Memory B cell (primary cell): ENCODE measurements around the gene UAP1.
"Not testable (repeated sequence)": the region's sequence is repeated elsewhere in the genome, so short reads cannot be mapped to it uniquely, and the experiment has no call there.

ENCODE experiments used
- ATAC-seq: fragments of 150-1000 bp; cut with Tn5 transposase; 2 replicates; pipeline ENCODE4 v1.10.0; 2021; ENCODE audit warnings: low read depth, mild to moderate bottlenecking, moderate library complexity
- DNase-seq, 2 donors: peaks; one replicate each; pipeline ENCODE4 v3.0.0; 2022; ENCODE audit warnings: low spot score in 2 of 2
- H3K27ac Mint-ChIP-seq: one replicate; pipeline ENCODE4 v1.8.0; 2022; ENCODE audit warnings: mild to moderate bottlenecking, moderate library complexity, mixed read lengths
- H3K27me3 Mint-ChIP-seq: one replicate; pipeline ENCODE4 v1.8.0; 2022; ENCODE audit warnings: mixed read lengths
- H3K36me3 Mint-ChIP-seq: one replicate; pipeline ENCODE4 v1.8.0; 2022; ENCODE audit warnings: mild to moderate bottlenecking, mixed read lengths
- H3K4me1 Mint-ChIP-seq: one replicate; pipeline ENCODE4 v1.8.0; 2022; ENCODE audit warnings: mixed read lengths
- H3K4me3 Mint-ChIP-seq: one replicate; pipeline ENCODE4 v1.8.0; 2022; ENCODE audit warnings: mild to moderate bottlenecking, moderate library complexity, mixed read lengths
- H3K9me3 Mint-ChIP-seq: one replicate; pipeline ENCODE4 v1.8.0; 2022; ENCODE audit warnings: mixed read lengths

The UAP1 gene

GRCh38 chr1:162578071-162578700, 16.7 kb downstream of the UAP1 start:
- DNase-seq (no peak), ATAC-seq (no peak)
- no peak overlapping the region for H3K4me3 Mint-ChIP-seq
- no peaks in the 10 kb centered on the region for H3K27me3 Mint-ChIP-seq
- H3K4me1 Mint-ChIP-seq, result no peaks in the 10 kb centered on the region
- no peak overlapping the region for H3K27ac Mint-ChIP-seq
- H3K36me3 Mint-ChIP-seq, result peaks cover 27% of the 10 kb centered on the region
- no peaks in the 10 kb centered on the region for H3K9me3 Mint-ChIP-seq

GRCh38 chr1:162578936-162579335, 17.4 kb downstream of the UAP1 start:
- DNase-seq (no peak), ATAC-seq (no peak)
- Mint-ChIP-seq H3K27me3 (no peaks in the 10 kb centered on the region), H3K36me3 (peaks cover 26% of the 10 kb centered on the region), H3K4me3 (no peak overlapping the region), H3K27ac (no peak overlapping the region), H3K4me1 (no peaks in the 10 kb centered on the region), H3K9me3 (no peaks in the 10 kb centered on the region)

GRCh38 chr1:162580308-162580707, 18.8 kb downstream of the UAP1 start:
- no peak overlapping the region for H3K4me3 Mint-ChIP-seq
- DNase-seq, result no peak
- H3K27me3 Mint-ChIP-seq, result no peaks in the 10 kb centered on the region
- ATAC-seq, result no peak
- H3K9me3 Mint-ChIP-seq, result no peaks in the 10 kb centered on the region
- peaks cover 26% of the 10 kb centered on the region for H3K36me3 Mint-ChIP-seq
- no peaks in the 10 kb centered on the region for H3K4me1 Mint-ChIP-seq
- H3K27ac Mint-ChIP-seq, result no peak overlapping the region

- H3K36me3 Mint-ChIP-seq, result peaks cover 23% of the 10 kb centered on the region
Observed at GRCh38 chr1:162582901-162583300, 21.4 kb downstream of the UAP1 start.

GRCh38 chr1:162585101-162585500, 23.6 kb downstream of the UAP1 start:
- H3K27ac Mint-ChIP-seq, DNase-seq, ATAC-seq, H3K4me3 Mint-ChIP-seq, H3K27me3 Mint-ChIP-seq, H3K4me1 Mint-ChIP-seq, H3K9me3 Mint-ChIP-seq: not testable (repeated sequence)
- peaks cover 25% of the 10 kb centered on the region for H3K36me3 Mint-ChIP-seq

More at GRCh38 chr1:162582901-162583300, 21.4 kb downstream of the UAP1 start:
- DNase-seq, H3K4me1 Mint-ChIP-seq, H3K27ac Mint-ChIP-seq, H3K9me3 Mint-ChIP-seq, H3K27me3 Mint-ChIP-seq, ATAC-seq, H3K4me3 Mint-ChIP-seq: not testable (repeated sequence)

GRCh38 chr1:162587347-162587746, 25.8 kb downstream of the UAP1 start:
- Mint-ChIP-seq H3K4me3 (no peak overlapping the region), H3K27me3 (no peaks in the 10 kb centered on the region), H3K4me1 (no peaks in the 10 kb centered on the region), H3K36me3 (peaks cover 18% of the 10 kb centered on the region), H3K9me3 (no peaks in the 10 kb centered on the region), H3K27ac (no peak overlapping the region)
- no peak for DNase-seq
- no peak for ATAC-seq

- peaks cover 22% of the 10 kb centered on the region for H3K36me3 Mint-ChIP-seq
- no peak overlapping the region for H3K27ac Mint-ChIP-seq
- no peak for ATAC-seq
- H3K4me1 Mint-ChIP-seq, result no peaks in the 10 kb centered on the region
- no peaks in the 10 kb centered on the region for H3K27me3 Mint-ChIP-seq
- no peaks in the 10 kb centered on the region for H3K9me3 Mint-ChIP-seq
- no peak for DNase-seq
- H3K4me3 Mint-ChIP-seq, result no peak overlapping the region
Observed at GRCh38 chr1:162587761-162588260, 26.3 kb downstream of the UAP1 start.

- no peak for ATAC-seq
- no peaks in the 10 kb centered on the region for H3K9me3 Mint-ChIP-seq
- H3K36me3 Mint-ChIP-seq, result peaks cover 28% of the 10 kb centered on the region
- no peak overlapping the region for H3K4me3 Mint-ChIP-seq
- no peak overlapping the region for H3K27ac Mint-ChIP-seq
- DNase-seq, result no peak
- no peaks in the 10 kb centered on the region for H3K4me1 Mint-ChIP-seq
- H3K27me3 Mint-ChIP-seq, result no peaks in the 10 kb centered on the region
Observed at GRCh38 chr1:162590101-162590500, 28.6 kb downstream of the UAP1 start.

- no peak overlapping the region for H3K27ac Mint-ChIP-seq
- no peaks in the 10 kb centered on the region for H3K9me3 Mint-ChIP-seq
- peaks cover 30% of the 10 kb centered on the region for H3K36me3 Mint-ChIP-seq
- no peak overlapping the region for H3K4me3 Mint-ChIP-seq
- ATAC-seq, result no peak
- H3K4me1 Mint-ChIP-seq, result no peaks in the 10 kb centered on the region
- H3K27me3 Mint-ChIP-seq, result no peaks in the 10 kb centered on the region
- no peak for DNase-seq
Observed at GRCh38 chr1:162590686-162591085, 29.2 kb downstream of the UAP1 start.

GRCh38 chr1:162596514-162597170, 35.1 kb downstream of the UAP1 start:
- no peaks in the 10 kb centered on the region for H3K9me3 Mint-ChIP-seq
- H3K36me3 Mint-ChIP-seq, result peaks cover 32% of the 10 kb centered on the region
- no peaks in the 10 kb centered on the region for H3K4me1 Mint-ChIP-seq
- no peak overlapping the region for H3K27ac Mint-ChIP-seq
- DNase-seq (no peak), ATAC-seq (no peak)
- H3K27me3 Mint-ChIP-seq, result no peaks in the 10 kb centered on the region
- H3K4me3 Mint-ChIP-seq, result no peak overlapping the region

GRCh38 chr1:162599451-162599850, 37.9 kb downstream of the UAP1 start:
- no peaks in the 10 kb centered on the region for H3K27me3 Mint-ChIP-seq
- H3K27ac Mint-ChIP-seq, result no peak overlapping the region
- H3K36me3 Mint-ChIP-seq, result peaks cover 26% of the 10 kb centered on the region
- ATAC-seq (no peak), DNase-seq (no peak)
- no peak overlapping the region for H3K4me3 Mint-ChIP-seq
- no peaks in the 10 kb centered on the region for H3K4me1 Mint-ChIP-seq
- H3K9me3 Mint-ChIP-seq, result no peaks in the 10 kb centered on the region

- not testable (repeated sequence) for H3K4me3 Mint-ChIP-seq, H3K27ac Mint-ChIP-seq, H3K4me1 Mint-ChIP-seq, H3K9me3 Mint-ChIP-seq, DNase-seq, H3K27me3 Mint-ChIP-seq, ATAC-seq
- H3K36me3 Mint-ChIP-seq, result peaks cover 18% of the 10 kb centered on the region
Observed at GRCh38 chr1:162603117-162603516, 41.6 kb downstream of the UAP1 start.

- no peak for DNase-seq
- Mint-ChIP-seq H3K27ac (no peak overlapping the region), H3K4me1 (no peaks in the 10 kb centered on the region), H3K4me3 (no peak overlapping the region), H3K27me3 (no peaks in the 10 kb centered on the region), H3K9me3 (no peaks in the 10 kb centered on the region), H3K36me3 (peaks cover 21% of the 10 kb centered on the region)
- ATAC-seq, result no peak
Observed at GRCh38 chr1:162605225-162605927, 43.9 kb downstream of the UAP1 start.

GRCh38 chr1:162609306-162609705, 47.8 kb downstream of the UAP1 start:
- H3K4me1 Mint-ChIP-seq, result no peaks in the 10 kb centered on the region
- no peaks in the 10 kb centered on the region for H3K9me3 Mint-ChIP-seq
- peaks cover 6% of the 10 kb centered on the region for H3K36me3 Mint-ChIP-seq
- no peak overlapping the region for H3K27ac Mint-ChIP-seq
- ATAC-seq (no peak), DNase-seq (no peak)
- H3K27me3 Mint-ChIP-seq, result no peaks in the 10 kb centered on the region
- H3K4me3 Mint-ChIP-seq, result no peak overlapping the region
